Measurements from ENCODE around the gene TMEM150B. TPM values are rescaled to one million over a fixed set of nuclear protein-coding genes. Genes with fewer than 3 reads are reported as not detected.

Gene TMEM150B
- total and polyA plus RNA-seq, 9 of the 15 experiments (the other 6 are each of a cell fraction or from before 2014, with no cell fraction given), result 0.47 to 1.3 (median 0.74) TPM; not detected in 2

DNA sequence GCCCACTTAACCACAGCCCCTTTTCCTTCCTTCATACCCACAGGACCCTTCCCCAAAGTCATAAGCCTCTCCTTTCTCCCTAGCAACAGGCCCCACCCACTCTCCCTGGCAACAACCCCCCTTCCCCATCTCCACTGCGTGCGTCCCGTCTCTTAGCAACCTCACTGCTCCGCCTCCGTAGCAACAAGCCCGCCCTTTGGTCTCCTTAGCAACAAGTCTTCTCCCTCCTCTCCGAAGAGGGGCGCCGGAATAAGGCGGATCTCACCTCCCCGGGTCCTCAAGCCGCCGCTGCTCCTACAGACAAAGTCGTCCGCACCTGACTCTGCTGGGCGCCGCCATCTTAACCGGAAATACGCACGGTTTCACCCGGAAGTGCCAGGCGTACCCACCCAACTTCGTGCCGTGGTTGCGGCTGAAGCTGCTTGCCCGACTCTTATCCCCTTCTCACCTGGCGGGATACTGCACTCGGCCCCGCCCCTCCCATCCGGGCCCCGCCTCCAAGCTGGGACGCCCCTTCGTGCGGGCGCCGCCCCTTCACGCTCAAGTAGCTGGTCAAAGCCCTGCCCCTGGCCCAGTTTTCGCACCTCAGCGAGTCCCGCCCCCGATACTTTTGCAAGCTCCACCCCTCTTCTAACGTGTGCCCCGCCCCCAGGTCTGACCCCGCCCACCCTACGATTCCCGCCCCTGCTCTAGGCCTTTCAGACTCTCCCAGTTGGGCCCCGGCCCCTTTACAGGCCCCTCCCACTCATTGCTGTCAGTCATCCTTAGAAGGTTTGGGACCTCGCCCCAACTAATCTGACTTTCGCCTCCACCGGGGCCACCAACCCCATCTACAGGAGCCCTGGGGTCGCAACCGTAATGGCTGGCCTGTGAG is 45.1 kb downstream of the TMEM150B start, which contains the start of gene HSPBP1 (continued):
- TF ChIP-seq, protein P1, sequence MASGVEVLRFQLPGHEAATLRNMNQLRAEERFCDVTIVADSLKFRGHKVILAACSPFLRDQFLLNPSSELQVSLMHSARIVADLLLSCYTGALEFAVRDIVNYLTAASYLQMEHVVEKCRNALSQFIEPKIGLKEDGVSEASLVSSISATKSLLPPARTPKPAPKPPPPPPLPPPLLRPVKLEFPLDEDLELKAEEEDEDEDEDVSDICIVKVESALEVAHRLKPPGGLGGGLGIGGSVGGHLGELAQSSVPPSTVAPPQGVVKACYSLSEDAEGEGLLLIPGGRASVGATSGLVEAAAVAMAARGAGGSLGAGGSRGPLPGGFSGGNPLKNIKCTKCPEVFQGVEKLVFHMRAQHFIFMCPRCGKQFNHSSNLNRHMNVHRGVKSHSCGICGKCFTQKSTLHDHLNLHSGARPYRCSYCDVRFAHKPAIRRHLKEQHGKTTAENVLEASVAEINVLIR (CRISPR knock-in tag; IDR thresholded peaks at IDR 0.05), result peak; percentile 66
- TF ChIP-seq, protein P2, sequence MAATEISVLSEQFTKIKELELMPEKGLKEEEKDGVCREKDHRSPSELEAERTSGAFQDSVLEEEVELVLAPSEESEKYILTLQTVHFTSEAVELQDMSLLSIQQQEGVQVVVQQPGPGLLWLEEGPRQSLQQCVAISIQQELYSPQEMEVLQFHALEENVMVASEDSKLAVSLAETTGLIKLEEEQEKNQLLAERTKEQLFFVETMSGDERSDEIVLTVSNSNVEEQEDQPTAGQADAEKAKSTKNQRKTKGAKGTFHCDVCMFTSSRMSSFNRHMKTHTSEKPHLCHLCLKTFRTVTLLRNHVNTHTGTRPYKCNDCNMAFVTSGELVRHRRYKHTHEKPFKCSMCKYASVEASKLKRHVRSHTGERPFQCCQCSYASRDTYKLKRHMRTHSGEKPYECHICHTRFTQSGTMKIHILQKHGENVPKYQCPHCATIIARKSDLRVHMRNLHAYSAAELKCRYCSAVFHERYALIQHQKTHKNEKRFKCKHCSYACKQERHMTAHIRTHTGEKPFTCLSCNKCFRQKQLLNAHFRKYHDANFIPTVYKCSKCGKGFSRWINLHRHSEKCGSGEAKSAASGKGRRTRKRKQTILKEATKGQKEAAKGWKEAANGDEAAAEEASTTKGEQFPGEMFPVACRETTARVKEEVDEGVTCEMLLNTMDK (IDR thresholded peaks at IDR 0.05; ENCODE audit: borderline replicate concordance, insufficient read depth, low read depth, low read length, poor library complexity, severe bottlenecking), result peak; percentile 14
- TF ChIP-seq C11orf30 (IDR thresholded peaks at IDR 0.05; ENCODE audit: low read depth) (peak; percentile 97), PML (IDR thresholded peaks at IDR 0.05; ENCODE audit: low read length) (0 out of 2 replicates have a peak, but pooled peaks have one; percentile 16), MYNN (IDR thresholded peaks at IDR 0.05) (peak; percentile 92; the same call in 1 of the 2 replicates), MYNN (CRISPR knock-in tag; IDR thresholded peaks at IDR 0.05) (no peak), SNRNP70 (optimal IDR thresholded peaks at IDR 0.05; ENCODE audit: low read depth, low read length) (no peak), NCOA1 (IDR thresholded peaks at IDR 0.05; ENCODE audit: low read depth) (peak; percentile 90)
- TF ChIP-seq, protein P3, sequence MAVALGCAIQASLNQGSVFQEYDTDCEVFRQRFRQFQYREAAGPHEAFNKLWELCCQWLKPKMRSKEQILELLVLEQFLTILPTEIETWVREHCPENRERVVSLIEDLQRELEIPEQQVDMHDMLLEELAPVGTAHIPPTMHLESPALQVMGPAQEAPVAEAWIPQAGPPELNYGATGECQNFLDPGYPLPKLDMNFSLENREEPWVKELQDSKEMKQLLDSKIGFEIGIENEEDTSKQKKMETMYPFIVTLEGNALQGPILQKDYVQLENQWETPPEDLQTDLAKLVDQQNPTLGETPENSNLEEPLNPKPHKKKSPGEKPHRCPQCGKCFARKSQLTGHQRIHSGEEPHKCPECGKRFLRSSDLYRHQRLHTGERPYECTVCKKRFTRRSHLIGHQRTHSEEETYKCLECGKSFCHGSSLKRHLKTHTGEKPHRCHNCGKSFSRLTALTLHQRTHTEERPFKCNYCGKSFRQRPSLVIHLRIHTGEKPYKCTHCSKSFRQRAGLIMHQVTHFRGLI (CRISPR knock-in tag; IDR thresholded peaks at IDR 0.05), result no peak
- TF ChIP-seq, protein P4, sequence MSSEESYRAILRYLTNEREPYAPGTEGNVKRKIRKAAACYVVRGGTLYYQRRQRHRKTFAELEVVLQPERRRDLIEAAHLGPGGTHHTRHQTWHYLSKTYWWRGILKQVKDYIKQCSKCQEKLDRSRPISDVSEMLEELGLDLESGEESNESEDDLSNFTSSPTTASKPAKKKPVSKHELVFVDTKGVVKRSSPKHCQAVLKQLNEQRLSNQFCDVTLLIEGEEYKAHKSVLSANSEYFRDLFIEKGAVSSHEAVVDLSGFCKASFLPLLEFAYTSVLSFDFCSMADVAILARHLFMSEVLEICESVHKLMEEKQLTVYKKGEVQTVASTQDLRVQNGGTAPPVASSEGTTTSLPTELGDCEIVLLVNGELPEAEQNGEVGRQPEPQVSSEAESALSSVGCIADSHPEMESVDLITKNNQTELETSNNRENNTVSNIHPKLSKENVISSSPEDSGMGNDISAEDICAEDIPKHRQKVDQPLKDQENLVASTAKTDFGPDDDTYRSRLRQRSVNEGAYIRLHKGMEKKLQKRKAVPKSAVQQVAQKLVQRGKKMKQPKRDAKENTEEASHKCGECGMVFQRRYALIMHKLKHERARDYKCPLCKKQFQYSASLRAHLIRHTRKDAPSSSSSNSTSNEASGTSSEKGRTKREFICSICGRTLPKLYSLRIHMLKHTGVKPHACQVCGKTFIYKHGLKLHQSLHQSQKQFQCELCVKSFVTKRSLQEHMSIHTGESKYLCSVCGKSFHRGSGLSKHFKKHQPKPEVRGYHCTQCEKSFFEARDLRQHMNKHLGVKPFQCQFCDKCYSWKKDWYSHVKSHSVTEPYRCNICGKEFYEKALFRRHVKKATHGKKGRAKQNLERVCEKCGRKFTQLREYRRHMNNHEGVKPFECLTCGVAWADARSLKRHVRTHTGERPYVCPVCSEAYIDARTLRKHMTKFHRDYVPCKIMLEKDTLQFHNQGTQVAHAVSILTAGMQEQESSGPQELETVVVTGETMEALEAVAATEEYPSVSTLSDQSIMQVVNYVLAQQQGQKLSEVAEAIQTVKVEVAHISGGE (CRISPR knock-in tag; IDR thresholded peaks at IDR 0.05), result peak; percentile 83 to 98 (median 95)

Data from K562 (cell line).